Astrocyte (in vitro differentiated cells and primary cell): ENCODE data around the gene LAMB1.

ENCODE experiments used
- CTCF ChIP-seq: IDR thresholded peaks from 2 replicates; pipeline ENCODE4 v1.5.1; 2011; ENCODE audit warnings: low read depth, mild to moderate bottlenecking, inconsistent platforms, low read length, moderate library complexity; ENCODE audit not compliant: insufficient read depth
- EZH2 ChIP-seq: IDR thresholded peaks from 2 replicates; pipeline ENCODE4 v1.6.1; 2012; ENCODE audit warnings: mild to moderate bottlenecking, low read length, inconsistent platforms; ENCODE audit not compliant: insufficient read depth

- TF ChIP-seq CTCF (no peak), EZH2 (no peak)
Observed at GRCh38 chr7:107960272-107960671, 42.7 kb downstream of the LAMB1 start.
